HG03460 (cell line): ENCODE data around the gene RHEB.
A peak's percentile ranks its signal among the peaks of the same experiment; 100 is the strongest.

Experiments used
- ATAC-seq: cut with Tn5 transposase; IDR thresholded peaks from one replicate; pipeline ENCODE4 v1.9.1; 2021; ENCODE audit not compliant: unreplicated experiment

Gene RHEB

DNA sequence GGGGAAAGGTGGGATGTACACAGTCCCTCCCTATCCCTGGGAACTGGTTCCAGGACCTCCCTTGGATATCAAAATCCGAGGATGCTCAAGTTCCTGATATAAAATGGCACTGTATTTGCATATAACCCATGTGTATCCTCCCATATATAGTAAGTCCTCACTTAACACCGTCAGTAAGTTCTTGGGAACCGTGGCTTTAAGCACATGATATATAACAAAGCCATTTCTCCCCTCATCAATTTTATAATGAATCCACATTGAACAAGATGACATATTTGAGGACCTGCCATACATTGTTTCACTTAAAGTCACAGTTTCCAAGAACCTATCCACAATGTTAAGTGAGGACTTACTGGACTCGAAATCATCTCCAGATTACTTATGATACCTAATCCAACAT is 85.1 kb downstream of the RHEB start:
- ATAC-seq: no peak

DNA sequence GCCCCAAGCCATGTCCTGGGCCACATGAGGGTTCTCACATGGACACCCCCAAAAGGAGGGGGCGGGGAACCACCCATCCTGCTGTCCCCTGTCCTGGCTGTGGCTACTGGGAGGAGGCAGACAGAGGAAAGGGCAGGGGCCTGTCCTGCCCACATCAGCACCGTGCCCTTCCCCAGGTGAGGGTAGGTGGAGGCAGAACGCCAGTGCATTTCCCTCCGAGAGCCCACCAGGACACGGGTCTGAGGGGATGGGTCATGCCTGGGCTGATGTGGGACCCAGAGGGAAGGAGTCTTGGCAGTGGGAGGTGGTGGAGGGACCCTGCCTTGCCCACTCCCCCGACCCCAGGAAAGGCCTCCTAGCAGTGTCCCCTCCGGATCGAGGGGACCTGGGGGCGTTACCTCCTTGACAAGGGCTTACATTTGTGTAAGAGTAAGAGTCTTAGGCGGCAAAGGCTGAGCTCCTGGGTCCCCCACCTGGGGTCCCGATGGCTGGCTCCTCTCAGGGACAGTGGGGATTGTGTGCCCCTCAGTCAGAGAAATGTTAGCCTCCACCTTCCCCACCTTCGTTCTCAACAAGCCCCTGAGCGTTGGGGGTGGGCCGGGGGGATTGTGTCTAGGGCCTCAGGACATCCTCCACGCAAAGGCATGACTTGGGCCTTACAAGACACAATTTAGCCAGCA is 85.8 kb downstream of the RHEB start:
- no peak for ATAC-seq

DNA sequence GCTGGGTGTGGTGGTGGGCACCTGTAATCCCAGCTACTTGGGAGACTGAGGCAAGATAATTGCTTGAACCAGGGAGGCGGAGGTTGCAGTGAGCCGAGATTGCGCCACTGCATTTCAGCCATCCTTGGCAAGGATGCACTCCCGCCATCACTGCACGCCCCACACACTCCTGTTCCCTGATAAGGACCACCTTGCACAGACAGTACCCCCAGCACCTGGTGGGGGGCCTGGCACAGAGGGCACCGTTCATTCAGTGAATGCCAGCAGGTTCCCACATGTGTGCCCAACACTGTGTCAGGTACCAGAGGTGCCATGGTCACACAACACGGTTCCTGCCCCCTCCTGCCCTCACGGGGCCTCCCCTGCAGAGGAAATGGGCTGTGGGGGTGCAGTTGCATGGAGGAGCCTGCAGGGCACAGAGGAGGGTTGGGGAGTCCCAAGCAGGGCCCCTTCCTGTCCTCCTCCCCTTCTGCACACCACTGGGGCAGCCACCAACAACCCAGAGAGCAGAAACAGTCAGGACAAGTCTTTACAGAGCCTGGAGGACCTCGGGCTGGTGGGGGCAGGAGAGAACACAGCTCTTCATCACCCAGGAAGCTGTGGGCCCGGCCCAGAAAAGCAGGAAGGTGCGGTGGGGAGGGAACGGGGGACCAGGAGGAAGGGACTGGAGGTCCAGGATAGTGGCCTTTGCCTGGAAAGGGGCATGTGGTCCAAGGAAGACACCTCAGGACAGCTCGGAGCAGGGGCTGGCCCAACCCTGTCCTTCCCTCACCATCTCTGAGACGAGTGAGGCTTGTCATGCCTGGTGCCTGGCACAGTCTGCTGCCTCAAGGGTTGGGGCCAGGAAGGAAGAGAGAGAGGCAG is 86.8 kb downstream of the RHEB start:
- ATAC-seq: peak; percentile 79

DNA sequence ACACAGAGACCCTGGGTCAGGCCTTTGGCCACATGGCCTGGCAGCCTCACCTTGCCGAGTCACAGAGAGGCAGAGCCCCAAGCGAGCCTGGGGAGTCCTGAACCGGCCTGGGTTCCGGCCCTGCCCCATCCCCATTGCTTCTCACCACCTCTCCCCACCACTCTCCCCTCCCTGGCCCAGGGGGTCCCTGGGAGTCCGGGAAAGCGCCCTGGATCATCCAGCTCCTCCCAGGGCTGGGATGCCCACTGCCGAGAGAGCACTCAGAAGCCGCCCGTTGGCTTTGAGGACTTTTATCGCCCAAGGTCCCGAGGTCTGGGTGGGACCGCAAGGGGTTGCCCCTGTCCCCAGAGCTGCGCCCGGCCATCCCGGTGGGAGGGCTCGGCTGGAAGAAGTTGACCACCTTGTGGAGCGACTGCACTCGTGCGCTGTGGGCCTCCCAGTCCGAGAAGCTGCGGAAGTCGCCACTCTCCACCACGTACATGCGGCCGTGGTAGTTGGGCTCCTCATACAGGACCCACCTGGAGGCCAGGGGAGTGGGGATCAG is 87.9 kb downstream of the RHEB start:
- no peak for ATAC-seq

DNA sequence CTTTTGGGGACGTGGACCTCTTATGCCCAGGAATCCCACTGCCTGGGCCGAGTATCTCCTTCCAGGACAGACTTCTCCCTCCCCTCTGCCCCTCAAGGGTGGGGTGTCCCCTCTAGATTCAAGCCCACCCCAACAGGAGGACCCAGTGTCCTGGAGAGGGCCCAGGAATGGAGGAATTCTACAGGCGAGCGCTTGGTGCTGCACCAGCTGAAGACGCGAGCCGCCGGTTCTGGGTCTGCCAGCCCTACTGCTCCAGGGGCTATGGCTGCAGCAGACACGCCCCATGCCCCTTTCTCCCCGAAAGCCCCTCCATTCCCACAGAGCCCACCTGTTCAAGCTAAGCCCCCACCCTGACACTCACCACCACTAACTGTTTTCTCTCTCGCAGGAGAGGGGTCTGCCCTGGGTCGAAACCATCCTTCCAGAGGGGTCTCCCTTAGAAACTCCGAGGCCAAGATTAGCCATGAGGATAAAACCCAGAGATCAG is 88.4 kb downstream of the RHEB start:
- ATAC-seq: no peak

DNA sequence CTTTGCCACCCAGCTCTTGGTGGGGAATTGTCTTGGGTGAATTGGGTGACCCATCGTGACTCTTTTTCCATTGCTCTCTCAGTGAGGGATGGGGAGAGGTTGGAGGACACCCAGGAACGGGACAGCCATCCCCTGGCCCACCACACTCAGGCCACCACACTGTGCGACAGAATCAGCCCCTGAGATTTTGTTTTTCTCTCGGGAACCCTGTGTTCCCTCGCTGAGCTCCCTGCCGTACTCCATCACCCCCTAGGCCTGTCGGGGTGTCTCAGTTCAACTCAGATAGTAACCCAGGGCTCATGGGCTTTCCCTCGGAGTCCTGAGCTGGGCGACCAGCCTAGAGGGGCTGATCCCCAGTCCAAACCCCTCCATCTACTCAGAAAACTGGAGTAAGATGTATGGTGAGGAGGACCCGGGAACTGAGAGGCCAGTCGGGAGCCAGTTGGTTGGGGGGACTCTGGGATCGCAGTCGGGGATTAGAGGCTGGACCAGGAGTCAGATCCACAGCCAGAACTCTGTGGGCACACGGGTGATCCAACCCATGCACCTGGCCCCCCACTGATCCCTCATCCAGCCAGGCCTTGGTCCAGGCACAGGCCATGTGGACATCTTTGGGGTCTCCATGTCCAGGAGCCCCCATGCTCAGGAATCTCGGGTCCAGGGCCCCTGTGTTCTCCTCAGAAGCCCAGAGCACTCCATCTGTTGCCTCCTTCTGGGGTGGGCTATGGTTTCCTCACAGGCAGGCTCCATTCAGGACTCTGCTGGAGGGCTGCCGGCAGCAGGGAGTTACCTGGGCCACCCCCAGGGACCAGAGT is 89.1 kb downstream of the RHEB start:
- ATAC-seq: no peak

DNA sequence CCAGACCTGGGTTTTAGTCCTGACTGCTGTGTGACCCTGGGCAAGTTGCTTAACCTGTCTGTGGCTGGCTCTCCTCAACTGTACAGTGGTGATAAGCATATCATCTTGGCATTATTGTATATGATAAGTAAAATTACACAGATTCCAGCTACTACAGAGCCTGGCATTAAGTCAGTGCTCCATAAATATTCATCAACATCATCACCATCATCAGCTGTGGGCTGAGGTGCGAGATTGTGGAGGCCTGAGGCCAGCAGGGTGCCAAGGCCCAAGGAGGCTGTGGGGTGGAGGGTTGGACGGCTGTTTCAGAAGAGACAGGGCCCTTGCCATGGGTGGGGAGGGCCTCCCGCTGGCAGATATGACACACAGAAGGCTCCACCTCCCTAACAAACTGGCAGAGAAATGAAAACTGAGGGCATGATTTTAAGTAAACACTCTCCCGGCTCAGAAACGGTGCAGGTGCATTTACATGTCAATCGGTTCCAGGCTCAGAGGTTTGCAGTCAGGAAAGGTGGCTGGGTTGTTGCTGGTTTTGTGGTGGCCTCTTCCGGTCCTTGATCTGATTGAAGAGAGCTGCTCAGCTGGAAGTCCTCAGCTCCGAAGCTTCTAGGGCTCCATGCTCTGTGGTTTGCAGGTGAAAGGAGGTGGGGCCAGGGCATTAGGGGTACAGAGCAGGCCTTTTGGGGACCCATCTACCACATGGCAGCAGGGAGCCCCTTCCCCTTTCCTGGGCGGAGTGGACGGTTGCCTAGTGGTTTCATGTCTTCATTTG is 89.9 kb downstream of the RHEB start:
- no peak for ATAC-seq

DNA sequence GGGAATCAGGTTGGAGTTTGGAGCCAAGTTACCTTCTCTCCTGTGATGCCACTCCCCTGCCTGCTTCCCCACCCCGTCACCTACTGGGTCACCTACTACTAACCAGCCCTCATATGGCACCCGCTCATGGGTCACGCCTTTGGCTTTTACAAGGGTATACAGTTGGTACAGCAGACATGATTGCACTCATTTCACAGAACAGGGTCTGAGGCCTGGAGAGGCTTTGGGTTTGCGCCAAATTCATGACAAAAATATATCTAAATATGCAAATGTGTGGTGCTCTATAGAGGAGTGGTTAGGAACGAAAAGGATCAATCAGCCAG is 90.5 kb downstream of the RHEB start:
- no peak for ATAC-seq

DNA sequence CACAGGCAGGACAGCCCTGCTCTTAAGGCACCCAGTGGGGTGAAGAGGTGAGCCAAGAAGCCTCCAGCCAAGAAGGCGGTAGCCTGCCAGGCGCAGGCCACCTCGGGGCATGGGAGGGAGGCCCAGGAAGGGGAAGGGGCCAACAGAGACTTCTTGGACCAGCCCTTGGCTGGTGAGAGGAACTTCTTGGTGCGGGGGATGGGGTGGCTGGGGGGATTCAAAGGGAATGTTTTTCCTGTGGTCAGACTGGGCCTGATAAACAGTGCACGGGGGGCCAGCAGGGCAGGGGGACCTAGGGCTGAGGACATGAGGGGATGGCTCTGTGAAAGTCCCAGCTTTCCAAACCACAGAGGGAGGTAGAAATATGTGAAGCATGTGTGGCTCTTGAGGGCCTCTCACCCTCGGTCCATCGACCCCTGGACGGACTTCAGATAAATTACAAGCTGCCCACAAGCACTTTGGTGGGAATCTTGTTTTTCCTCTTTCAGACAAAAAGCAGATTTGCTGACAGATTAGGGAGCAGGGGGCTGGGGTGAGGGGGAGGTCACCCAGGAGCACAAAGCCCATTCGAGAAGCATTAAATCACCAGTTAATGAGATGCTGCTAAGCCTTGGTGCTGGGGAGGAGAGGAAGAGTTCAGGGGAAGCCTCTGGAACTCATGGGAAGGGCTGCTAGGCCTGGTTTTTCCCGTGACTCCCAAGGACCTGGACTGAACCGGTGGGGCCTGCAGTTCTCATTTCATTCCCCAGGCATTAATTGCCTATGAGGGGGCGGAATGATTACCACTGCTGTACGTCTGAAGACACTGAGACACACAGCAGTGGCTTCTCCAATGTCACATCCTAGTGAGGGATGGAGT is 91.1 kb downstream of the RHEB start:
- no peak for ATAC-seq

DNA sequence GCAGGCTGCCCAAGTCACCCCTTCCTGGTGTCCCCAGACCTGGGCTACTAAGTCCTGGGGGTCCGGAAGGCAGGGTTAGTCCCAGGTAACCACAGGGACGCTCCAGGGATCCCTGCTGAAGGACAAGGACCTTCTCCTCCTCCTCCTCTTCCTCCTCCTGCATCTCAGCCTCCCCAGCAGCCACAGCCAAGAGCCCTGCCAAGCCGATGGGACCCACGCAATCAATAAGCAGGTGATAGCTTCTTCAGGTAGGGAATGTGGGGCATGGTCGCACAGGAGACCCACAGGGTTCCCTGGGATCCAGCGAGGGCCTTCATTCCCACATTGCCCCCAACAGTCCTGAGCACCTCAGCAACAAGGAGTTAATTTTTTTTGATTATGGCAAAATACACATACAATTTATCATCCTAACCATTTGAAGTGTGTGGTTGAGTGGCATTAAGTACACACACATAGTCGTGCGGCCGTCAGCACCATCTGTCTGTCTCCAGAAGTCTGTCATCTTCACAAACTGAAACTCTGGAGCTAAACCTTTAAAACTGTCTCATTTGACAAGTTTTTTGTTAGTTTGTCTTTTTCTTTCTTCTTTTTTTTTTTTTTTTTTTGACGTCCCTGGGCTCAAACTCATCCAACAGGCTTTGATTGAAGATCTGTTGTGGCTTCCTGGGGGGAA is 91.9 kb downstream of the RHEB start:
- ATAC-seq: no peak

DNA sequence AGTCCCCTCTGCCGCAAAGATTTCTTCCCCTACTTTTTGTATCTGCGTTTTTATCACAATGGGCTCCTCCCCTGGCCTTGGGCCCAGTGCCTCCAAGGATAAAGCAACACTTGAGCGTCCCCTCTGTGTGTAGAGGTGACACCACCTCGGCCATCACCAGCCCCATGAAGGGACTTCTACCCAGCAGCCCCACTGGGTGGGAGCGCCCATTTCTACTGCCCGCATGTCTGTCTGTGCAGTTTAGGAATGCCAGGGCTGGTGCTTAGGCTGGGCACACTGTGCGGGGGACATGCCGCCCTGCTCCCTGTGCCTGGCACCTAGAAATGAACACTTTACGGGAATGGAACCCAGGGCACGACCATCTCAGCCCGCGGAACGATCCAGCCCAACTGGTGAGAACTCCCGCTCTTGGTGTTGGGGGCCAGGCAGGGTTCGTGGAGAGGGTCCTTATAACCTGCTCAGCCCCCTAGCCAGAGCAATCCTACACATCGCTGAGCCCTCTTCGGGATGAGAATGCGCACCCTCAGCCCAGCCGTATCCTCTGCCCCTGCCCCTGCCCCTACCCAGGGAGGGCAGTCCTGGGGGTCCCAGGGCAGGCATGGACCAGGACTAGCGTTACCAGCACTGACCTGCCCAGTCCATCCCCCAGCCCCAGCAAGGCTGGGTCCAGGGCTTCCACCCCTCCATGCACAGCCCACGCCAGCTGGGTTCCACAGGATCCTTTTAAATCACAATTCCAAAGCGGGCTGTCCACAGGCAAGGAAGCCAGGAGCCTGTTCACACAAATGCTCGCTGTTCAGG is 92.6 kb downstream of the RHEB start:
- no peak for ATAC-seq

DNA sequence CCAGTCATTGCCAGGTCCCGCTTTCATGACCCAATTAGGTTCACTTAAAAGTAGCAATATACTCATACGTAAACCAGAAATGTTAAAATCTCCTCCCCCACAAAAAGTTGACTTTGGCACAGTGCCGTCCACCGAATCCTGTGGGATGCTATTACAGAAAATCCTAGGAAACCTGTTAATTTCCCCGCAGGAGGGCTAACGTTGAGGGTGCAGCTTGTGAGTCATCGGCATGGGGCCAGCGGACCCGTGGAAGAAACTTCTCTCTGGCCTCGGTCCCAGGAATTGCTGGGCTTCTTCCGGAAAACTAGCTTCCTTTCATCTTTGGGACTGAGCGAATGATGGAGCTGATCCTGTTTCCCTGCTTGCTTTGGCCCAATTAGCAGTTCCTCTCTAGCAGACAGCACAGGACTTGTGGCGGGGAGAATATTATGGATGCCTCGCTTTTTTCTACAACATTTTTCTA is 93.2 kb downstream of the RHEB start:
- ATAC-seq: no peak

DNA sequence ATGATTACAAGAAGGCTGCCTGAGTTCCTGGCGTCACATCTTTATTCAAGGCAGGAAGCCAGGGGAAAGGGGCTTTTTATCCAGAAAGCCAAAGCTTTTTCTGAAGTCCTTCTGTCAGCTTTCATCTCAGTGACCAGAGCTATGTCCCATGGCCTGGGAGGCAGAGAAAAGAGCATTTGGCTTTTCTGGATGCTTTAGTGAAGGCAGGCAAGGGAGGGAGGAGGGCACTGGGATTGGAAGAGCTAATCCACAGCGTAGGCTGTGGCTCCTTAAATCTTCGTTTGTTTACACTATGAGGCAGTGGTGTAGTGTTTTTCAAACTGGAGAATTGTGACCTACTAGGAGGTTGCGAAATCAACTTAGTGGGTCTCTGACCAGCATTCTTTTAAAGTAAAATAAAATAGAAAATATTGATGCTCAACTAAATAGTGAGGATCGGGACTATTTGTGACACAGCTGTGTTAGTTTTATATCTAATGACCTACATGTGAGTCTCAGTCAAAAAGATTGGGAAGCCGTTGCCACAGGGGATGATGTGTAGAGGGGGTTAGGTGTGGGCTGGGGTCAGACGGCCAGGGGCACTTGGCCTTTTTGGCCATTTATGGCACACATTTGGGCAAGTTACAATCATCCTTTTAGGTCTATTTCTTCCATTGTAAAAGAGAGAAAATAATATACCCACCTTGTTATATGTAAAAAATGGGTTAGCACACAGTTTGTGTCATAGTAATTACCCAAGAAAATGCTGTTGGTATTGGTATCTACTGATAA is 93.8 kb downstream of the RHEB start:
- ATAC-seq: no peak

DNA sequence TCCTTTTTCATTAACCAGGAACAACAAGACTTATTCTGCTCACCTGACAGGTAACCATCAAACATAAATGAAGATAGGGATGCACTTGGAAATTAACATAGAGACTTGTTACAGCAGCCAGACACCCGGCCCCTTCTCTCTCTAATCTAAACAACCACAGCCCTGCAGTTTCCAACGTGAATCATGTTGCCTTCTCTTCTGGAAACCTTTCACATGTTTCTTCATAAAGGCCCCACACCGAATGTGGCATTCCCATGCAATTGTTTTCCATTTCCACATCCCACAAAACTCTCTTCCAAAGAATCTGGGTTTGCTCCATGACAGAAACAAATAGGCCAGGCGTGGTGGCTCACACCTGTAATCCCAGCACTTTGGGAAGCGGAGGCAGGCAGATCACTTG is 94.9 kb downstream of the RHEB start:
- no peak for ATAC-seq

DNA sequence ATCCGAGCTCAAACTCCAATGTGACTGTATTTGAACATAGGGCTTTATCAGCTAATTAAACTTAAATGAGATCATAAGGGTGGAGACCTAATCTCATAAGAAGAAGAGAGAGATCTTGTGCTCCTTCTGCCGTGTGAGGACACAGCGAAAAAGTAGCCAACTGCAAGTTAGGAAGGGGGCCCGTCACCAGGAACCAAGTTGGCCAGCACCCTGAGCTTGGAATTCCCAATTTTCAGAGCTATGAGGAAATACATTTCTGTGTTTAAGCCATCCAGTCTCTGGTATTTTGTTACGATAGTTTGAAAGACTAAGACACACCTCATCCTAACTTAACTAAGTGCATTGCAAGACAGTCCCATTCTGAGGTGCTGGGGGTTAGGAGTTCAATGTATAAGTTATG is 95.8 kb downstream of the RHEB start:
- no peak for ATAC-seq

DNA sequence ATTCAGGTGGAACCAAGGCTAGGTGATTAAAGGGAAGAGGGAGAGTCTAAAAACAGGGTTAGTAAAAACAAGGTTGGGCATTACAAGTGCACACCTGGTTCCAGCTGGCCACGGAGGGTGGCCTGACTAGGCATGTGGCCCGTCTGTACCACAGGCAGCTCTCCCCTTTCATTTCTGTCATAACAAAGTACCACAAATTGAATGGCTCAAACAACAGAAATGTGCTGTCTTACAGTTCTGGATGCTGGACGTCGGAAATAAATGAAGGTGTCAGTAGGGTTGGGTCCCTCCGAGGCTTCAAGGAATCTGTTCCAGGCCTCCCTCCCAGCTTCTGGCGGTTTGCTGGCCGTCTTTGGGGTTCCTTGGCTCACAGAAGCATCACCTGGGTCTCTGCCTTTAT is 96.5 kb downstream of the RHEB start:
- ATAC-seq: no peak

DNA sequence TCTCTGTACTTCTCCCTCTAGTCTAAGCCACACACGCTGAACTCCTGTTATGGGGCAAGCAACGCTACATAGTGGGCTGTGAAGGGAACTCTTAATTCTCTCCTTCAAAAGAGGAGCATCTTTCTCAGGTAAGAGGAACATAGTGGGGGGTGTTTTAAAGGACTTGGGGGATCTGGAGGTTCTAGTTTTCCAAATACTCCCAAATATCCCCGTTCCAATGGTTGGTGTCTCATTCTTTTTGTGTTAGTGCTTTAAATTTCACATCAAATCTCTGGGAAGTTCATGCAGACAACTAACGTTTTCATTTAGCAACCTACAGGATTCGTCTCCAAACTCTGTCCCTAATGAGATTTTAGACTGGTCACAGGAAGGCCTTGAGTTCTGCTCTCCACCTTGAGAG is 97.5 kb downstream of the RHEB start:
- ATAC-seq: no peak

DNA sequence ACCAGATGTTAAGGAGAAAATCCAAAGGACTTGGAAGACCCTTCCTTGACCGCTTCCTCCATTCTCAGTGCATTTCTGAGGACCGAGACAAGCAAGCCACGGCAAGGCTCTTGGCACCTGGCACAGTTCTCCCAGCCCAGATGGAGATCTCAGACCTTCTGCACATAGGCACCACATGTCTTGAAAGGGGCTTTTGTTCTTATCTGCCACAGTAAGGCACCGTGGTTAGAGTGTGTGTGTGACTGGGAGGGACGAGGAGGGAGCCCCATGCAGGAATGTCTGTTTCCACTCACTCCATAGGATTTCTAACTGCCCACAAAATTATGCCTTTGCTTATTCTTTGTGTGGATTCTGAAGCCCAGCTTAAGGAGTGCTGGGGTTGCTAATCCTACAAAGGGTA is 99.6 kb downstream of the RHEB start:
- ATAC-seq: no peak
